Esophagus squamous epithelium (tissue), 4 donors: ENCODE data around the gene ZNF564.

Experiments
- CTCF ChIP-seq, 6 experiments: fragments of 450-650 bp in 4 of 6; fragments of 200-600 bp in 2 of 6; sonication (generic) in 2 of 6; IDR thresholded peaks; one replicate each; pipeline ENCODE4 v1.5.1; 2016 to 2019; ENCODE audit warnings: antibody characterized with exemption in 6 of 6, mild to moderate bottlenecking in 4 of 6, moderate library complexity in 4 of 6
- POLR2A ChIP-seq, 4 donors: fragments of 450-650 bp; IDR thresholded peaks; one replicate each; pipeline ENCODE4 v1.6.1; 2017; ENCODE audit warnings: antibody characterized with exemption in 4 of 4, mild to moderate bottlenecking in 4 of 4, moderate library complexity in 3 of 4

- TF ChIP-seq CTCF (IDR thresholded peaks at IDR 0.05) (no peak), POLR2A (IDR thresholded peaks at IDR 0.05) (no peak)
These were observed 24.7 kb downstream of the ZNF564 start for GRCh38 chr19:12526542-12526941.
